Muscle of back (tissue), 11 donors: Measurements from ENCODE around the gene DSTYK. TPM values are rescaled to one million over a fixed set of nuclear protein-coding genes. Genes with fewer than 3 reads are reported as not detected.
A peak's percentile ranks its signal among the peaks of the same experiment; 100 is the strongest.
"Not testable (repeated sequence)": the region's sequence is repeated elsewhere in the genome, so short reads cannot be mapped to it uniquely, and the experiment has no call there.

Experiments used
- DNase-seq, 3 donors: peaks; one replicate each; pipeline versions ENCODE4 v3.0.0 to v3.0.0-alpha.2; 2013
- polyA plus RNA-seq, 10 donors: library from polyadenylated mRNA; unstranded; fragments of 120-200 nt; gene quantifications; one replicate each; pipeline ENCODE4 v1.2.1, GENCODE V29; 2013; ENCODE audit not compliant: insufficient read length in 10 of 10

DSTYK gene
- polyA plus RNA-seq, 10 donors = 4.9 to 8.8 (median 7.5) TPM

DNA sequence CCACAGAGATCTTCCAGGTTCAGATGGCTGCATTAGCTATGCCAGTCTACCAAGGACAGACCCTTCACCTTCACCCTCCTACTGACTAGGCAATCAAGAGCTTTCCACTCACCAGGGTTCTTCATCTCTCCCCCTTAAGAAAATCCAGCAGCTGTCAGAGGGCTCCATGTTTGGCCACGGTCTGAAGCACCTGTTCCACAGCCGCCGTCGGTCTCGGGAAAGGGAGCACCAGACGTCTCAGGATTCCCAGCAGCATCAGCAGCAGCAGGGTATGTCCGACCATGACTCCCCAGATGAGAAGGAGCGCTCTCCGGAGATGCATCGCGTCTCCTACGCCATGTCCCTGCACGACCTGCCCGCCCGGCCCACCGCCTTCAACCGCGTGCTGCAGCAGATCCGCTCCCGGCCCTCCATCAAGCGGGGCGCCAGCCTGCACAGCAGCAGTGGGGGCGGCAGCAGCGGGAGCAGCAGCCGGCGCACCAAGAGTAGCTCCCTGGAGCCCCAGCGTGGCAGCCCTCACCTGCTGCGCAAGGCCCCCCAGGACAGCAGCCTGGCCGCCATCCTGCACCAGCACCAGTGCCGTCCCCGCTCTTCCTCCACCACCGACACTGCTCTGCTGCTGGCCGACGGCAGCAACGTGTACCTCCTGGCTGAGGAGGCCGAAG, 30.0 kb upstream of the DSTYK start:
- DNase-seq = no peak

DNA sequence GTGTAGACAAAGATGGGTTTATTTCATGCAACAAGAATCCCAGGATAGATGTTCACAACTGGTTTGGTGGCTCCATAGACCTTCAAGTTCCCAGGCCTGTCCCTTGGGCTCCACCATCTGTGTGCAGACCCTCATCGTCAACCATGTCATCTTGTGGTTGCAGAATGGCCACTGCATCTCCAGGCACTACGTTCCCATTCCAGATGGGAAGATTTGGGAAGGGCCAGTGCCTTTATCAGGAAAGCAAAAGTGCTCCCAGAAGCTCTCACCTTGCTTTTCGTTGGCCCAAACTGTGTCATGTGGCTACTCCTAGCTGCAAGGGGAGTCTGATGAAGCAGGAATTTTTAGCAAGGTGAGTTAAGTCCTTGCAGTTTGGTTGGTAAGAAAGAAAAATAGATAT, 29.1 kb upstream of the DSTYK start:
- DNase-seq = no peak

DNA sequence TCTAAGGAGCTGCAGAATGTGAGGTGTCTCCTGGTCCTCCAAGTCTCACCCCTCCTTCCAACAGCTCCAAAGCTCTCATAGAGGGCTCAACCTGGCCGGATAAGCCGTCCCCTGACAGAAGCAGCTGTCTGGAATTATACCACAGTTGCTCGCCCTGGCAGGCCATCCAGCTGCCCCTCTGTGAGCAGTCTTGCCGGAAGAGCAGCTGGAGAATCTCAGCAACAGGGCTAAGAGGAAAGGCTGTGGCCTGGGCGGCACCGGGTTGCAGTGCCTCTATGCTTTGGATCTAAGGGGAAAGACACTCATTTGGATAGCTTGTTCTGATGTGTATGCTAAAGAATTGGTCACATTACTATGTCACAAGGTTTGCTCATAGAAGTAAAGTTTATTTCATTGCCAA, 28.6 kb upstream of the DSTYK start:
- peak; percentile 57 to 74 (median 73) for DNase-seq

DNA sequence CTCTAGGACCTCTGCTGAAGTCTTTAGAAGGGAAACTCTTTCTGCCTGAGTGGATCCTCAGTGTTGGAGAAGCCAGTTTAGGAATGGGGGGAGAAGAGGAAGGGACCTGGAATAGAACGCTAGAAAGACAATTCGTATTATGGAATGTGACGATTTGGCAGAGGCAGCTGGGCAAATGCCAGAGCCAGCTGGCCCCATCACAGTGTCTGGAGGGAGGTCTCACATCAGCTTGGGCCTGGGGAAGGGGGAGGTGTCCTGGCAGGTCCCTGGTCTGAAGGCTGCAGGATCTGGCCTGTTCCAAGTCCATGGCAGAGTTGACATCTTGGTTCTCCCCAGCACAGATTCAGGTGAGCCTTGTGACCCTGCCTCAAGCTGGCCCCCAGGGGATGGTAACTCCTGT, 27.6 kb upstream of the DSTYK start:
- no peak for DNase-seq

DNA sequence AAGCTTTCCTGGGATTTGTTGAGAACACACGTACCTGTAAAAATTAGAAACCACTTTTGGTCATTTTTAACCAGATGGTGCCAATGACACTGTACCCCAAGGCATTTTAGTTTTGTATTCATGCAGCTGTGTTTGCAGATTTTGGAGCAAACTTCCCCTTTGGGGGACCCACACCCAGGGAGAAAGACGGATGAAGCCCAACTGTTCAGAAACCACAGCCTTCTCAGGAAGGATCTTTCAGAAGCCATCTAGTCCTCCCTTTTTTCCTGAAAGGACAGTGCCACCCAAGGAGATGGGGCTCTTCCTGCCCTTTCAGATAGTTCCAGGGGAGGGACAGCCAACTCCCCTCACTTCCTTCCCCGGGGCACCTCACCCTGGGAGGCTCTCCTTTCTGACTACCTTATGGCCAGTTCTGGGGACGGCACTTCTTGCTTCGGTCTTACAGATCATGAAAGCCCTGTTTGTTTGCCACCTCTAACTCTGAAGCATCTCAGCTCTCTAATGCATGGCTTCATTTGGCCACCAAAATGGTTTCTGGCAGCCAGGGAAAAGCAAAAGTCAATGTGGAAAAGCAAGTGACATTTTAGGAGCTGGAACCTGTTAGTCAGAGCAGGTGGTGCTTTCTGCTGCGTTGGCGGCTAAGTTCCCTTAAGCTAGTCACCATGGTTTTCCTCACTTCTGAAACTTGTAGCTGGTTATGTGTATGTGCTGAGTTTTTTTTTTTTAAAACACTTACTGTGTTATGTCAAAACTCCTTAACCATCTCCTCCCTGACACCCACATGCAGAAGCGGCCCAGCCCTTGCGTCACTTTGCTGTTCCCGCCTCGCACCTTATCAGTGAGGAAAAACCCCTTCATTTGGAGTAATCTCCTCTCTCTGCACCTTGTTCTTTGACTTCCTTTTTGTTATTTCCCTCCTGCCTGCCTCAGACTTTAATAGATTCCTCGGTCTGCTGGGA, 26.3 kb upstream of the DSTYK start:
- no peak for DNase-seq

DNA sequence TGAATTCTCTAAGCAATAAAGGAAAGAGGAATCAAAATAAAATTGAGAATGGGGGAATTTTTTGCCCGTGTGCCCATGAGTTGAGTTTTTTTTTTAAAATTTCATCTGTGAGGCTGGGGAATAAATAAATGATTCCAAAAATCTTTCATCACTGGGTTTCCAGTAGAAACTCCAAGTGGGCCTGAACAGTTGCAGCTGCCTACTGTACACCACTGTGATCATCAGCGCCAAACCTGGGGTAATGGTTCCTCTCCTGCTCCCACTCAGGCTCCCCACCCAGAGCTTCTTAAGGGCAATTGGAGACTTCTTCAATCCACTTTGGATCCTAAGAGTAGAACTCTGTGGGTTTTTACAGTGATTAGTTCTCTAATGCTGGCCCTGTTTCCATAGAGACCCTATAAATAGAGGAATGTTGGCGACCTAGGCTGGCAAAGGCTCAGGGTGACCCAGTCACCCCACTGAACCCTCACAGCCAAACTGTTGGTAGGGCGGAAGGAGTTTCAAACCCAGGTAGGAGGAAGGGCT, 25.5 kb upstream of the DSTYK start:
- DNase-seq = no peak

DNA sequence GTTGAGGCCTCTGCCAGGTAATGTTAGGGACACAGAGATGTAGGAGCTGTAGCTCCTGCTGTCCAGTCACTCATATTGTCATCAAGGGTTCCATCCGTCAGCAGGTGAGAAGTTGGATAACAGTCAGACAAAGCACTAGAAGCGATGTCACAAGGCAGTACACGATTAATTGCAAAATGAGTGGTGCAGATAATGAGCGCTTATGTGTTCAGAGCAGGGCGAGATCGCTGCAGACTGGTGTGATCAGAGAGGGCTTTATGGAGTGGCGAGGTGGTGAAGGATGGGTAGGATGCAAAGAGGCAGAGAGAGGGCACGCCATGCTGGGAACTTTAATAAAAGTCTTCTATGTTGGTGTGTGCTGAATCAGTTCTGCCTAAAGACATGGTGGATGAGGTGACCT, 25.0 kb upstream of the DSTYK start:
- DNase-seq = no peak

DNA sequence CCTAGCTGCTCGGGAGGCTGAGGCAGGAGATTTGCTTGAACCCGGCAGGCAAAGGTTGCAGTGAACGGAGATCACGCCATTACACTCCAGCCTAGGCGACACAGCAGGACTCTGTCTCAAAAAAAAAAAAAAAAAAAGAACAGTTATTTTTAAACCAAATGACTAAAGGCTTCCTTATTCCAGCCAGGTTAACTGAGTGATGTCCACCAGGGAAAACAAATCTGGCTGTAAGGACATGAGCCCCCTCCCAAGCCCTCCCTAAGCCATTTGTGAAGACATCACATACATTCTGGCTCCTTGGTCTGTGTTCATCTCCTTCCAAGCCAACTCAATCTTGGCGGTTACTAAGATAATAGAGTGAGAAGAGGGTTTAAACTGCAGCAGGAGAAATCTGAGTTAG, 24.4 kb upstream of the DSTYK start:
- no peak for DNase-seq

DNA sequence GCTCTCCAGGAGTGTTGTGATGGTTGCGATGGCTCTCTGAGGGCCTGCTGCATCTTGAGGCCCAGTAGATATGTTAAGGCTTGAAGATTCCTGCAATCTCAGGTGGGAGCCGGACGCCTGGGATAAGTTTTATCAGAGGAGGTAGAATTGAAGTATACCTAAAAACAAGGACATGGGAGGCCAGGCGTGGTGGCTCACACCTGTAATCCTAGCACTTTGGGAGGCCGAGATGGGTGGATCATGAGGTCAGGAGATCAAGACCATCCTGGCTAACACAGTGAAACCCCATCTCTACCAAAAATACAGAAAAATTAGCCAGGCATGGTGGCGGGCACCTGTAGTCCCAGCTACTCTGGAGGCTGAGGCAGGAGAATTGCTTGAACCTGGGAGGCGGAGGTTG, 22.5 kb upstream of the DSTYK start:
- DNase-seq = not testable (repeated sequence)

DNA sequence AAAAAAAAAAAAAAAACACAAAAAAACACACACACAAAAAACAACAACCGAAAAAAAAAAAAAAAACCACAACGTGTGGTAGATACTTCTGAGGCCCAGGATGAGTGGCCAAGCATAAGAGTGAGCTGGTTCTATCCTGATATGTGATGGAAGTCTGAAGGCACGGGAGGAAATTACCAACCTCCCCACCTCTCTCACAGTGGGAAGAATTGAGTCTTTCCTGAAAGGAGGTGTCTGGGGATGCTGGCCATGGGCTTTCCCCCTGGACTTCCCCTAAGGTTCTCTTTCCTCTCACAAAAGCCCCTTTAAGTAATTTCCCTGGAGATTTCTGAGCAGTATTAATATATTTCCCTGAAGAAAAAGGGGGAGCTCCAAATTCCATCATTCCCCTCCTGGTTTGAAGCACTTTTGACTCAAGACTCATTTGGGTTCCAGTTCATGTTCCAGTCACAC, 21.5 kb upstream of the DSTYK start:
- no peak for DNase-seq

DNA sequence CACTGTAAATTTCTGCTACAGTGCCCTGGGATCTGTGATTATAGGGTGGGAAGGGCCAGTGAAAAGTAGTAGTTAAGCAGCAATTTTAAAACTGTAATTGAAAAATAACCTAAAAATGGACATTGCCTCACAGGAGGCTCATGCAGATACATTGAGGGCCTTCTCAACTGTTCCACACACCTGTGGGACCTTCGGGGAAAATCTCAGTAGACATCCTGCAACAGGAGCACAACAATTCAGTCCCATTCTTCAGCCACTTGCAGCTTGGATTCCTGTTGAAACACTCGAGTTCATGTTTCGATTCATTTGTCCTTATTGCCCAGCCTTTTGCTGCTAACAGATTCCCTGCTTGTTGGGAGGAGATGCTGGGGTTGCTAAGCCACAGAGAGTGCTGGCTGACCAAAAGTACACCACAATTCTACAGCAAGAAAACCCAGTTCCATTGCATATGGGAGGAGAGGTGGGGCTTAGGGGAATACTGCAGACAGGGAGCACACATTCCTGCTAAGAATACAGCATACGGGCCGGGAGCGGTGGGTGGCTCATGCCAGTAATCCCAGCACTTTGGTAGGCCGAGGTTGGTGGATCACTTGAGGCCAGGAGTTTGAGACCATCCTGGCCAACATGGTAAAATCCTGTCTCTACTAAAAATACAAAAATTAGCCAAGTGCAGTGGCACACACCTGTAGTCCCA, 20.8 kb upstream of the DSTYK start:
- DNase-seq = no peak

DNA sequence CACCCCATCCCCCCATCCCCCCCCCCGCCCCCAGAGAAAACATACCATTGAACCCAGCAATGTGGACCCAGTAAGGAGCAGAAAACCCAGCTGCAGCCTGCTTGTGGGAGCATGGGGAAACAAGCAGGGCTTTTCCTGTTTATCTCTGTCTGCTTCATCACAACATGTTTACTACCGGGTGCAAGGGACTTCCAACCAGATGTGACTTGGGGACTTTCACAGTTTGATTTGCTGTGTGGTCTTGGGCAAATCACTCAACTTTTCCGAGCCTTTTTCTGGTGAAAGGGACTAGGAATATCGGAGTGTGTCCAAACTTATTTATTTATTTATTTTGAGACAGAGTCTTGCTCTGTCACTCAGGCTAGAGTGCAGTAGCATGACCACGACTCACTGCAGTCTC, 19.5 kb upstream of the DSTYK start:
- no peak for DNase-seq

DNA sequence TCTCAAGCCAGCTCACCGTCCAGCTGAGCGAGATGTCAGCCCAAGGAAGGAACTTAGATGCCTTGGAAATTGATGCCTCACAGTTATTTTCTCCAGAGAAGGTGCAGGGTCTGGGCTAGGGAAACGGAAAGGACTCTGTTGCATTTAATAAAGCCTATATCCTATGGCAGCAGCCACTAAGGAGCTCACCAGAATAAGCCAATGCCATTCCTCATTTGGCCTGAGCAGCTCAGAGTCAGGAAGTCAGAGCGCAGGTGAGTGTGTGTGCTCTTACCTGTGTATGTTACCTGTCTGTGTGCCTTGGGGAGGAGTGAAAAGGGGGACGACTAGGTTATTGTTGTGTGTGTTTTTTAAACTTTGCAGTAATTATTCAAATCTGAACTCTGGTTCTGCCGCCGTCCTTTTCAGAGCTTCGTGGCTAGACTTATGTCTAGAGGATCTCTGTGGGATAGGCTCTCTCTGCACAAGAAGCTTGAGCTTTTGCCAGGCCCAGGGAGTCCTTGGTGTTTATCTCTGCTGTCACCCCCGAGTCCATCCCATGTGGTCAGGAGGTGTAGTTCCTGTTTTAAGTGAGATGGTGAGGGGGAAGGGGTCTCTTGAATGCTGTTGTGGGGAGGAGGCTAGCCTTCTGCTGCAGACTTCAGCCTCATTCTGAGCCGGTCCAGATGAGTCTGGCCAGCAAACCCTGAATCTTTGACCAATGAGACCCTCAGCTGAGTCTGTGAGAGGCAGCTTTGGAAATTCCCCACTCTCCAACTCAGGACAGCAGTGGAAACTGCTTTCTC, 18.6 kb upstream of the DSTYK start:
- no peak for DNase-seq

DNA sequence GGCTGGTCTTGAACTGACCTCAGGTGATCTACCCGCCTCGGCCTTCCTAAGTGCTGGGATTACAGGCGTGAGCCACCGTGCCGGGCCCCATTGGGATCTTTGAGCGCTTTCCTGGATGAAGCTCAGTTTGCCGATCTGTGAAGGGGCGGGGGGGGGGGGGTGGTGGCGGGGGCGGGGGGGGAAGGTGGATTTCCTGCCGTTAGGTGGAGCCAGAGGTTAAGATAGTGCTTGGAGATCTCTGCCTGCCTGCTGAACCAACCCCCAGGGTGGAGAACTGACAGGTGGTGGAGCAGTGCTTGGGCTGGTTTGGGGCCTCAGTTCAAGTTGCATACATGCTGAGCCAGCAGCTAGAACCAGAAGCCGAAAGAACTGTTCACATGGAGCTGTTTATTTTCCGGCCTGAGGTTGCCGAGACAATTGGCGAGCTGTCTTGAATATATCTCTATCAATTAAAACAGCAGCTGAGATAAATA, 17.9 kb upstream of the DSTYK start:
- peak; percentile 55 to 72 (median 56) for DNase-seq

DNA sequence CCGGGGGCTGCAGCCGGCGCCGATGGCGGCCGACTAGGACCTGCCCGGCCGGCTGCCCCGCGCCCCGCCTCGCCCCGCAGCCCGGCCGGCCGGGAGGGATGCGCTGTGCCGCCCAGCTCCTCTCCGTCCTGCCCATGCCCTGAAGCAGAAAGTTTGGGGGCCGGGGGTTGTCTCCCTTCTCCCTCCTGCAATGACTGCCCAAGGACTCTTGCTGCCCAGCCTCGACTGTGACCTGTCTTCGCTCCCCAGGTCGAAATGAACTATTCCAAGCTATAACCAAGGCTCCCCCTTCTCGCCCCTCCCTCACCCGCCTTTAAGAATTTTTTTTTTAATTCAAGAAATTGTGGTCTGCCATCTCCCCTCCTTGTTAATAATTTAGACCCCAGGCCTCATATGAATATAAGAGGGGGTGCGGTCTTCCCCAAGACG, 16.6 kb upstream of the DSTYK start:
- DNase-seq = peak in 1 of 3 donors; percentile 47

DNA sequence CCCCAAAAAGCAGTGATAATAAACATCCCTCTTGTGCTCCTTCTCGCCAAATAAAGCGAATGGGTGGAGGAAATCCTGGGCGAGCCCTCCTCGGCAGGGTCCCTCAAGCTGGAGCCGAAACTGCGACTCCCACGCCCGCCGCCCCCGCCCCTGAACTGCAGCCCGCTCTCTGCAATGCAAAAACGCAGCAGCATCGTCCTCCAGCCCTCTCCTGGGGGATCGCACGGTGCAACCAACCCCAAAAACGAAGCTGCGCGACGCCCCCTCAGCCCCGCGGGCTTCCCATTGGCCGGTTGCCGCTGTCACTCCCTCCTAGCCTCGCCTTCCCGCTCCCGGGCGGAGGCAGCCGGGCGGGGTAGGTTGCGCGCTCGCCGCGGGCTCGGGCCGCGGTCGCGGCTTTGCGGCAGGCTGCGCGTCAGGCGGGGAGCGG, 16.1 kb upstream of the DSTYK start, which contains the start of gene TMCC2:
TMCC2 (plus strand) TSS at position 363 of the 430 bp plus-strand sequence. CDS start 619 bp downstream, outside the sequence.
- peak; percentile 93 to 98 (median 96) for DNase-seq

DNA sequence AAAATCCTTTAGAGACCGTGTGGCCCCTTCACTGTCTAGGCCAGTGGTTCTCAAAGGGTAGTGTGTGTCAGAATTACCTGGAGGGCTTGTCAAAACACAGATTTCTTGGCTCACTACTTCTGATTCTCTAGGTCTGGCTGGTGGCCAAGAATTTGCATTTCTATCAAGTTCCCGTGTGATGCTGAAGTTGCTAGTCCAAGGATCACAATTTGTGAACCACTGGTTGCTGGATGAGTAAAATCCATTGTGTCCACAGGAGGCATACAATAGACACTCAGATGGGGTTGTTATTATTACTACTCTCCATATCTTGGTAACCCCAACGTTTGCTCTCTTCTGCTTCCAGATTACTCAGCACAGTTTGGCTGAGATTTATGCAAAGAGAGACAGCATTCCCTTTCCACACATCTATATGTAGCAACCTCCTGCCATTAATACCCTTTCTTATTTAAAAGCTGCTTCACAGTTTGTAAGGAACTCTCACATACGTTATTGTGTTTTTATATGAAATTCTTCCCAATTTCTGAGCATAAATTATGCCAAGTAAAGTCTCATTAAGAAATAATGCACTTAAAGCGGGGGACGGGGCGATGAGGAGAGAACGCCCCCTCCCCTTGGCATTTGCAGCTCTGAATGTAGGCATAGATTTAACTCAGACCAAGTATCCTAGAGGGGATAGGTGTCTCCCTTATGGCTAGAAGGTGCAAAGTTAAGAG, 15.5 kb upstream of the DSTYK start:
- peak in 1 of 3 donors; percentile 43 for DNase-seq

DNA sequence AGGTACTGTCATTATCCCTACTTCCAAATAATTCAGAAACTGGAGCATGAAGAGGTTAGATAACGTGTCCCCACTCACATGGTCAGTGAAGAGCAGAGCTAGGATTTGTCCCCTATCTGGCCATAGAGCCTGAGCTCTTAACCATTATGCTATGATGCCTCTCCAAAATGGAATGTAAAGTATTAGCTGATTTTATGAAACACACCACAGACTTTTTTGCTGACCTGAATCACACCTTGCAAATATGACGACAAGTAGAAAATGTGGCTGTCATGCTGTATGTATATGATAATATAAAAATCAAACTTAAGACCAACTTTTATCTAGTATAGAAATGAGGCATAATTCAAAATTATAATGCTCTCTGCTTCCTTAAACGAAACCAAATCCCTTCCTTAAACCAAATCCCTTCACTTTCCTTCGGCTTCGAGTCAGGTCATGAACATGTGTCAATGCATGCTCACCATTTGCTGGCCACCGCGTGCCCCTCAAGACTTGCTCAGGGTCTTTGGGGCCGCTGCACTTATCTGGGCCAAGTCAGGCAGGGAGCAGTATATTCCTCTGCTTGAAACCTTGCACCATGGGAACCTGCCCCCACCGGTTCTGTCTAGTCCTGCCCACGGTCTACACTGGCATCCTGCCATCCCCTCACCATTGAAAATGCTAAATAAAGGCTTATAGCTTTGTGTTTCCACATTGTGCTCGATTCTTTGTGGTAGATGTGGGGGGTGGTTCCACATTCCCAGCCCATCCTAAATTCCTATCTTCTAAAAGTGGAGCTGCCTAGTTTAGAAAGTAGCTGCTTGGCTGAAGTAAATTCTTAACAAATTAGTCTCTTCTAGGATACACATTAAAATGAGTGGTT, 14.6 kb upstream of the DSTYK start:
- DNase-seq = no peak

DNA sequence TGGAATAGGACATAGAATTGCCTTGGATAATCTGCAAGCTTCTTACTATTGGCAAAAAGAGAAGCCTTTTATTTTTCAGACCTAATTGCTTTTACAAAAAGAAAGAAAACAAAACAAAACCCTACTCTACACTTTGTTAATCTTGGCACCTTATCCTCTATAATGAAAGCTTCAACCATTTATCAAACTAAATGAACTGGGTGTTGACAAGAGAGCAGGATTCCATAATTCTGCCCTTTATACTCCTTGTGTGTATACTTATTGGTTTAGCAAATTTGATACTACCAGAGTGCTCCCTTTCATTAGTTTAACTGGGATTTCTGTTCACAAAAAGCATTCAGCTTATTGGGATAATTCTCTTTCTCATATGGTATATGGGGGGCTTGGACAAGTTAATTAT, 13.2 kb upstream of the DSTYK start:
- no peak for DNase-seq
